ENCODE data around the gene IL1B. TPM values are rescaled to one million over a fixed set of nuclear protein-coding genes. Genes with fewer than 3 reads are reported as not detected.

Gene IL1B
- total RNA-seq, 2 experiments from 2014 or later = 3.8 to 5.6 TPM

- TF ChIP-seq CTCF (IDR thresholded peaks at IDR 0.05) = no peak
- Histone ChIP-seq H3K27me3 (ENCODE audit: control insufficient read depth in 1 of 2, insufficient read depth in 2 of 2, low read length in 2 of 2) (no peaks in the 10 kb centered on the region), H3K4me1 (ENCODE audit: insufficient read depth, low read length) (peaks cover 2% of the 10 kb centered on the region), H3K4me3 (ENCODE audit: low read length) (no peak overlapping the region), H3K27ac (ENCODE audit: low read depth in 1 of 2, low read length in 2 of 2) (no peak overlapping the region), H3K36me3 (ENCODE audit: insufficient read depth, low read length) (no peaks in the 10 kb centered on the region), H3K9me3 (ENCODE audit: control insufficient read depth in 1 of 2, insufficient read depth in 1 of 2, low read length in 2 of 2) (no peaks in the 10 kb centered on the region)
- H3K27ac Mint-ChIP-seq = no peak overlapping the region
- intact Hi-C loops (cut with DNase I, micrococcal nuclease) = no loop called here
- peaks cover 9% of the 10 kb centered on the region for H3K27me3 Mint-ChIP-seq
- ChIA-PET CTCF (no interaction called here), POLR2A (no interaction called here)
- no peaks in the 10 kb centered on the region for H3K9me3 Mint-ChIP-seq
- ATAC-seq (ENCODE audit: poor library complexity) (no peak), DNase-seq (no peak)
- no peaks in the 10 kb centered on the region for H3K36me3 Mint-ChIP-seq (ENCODE audit: low read depth)
- H3K4me1 Mint-ChIP-seq (ENCODE audit: low read depth) = no peaks in the 10 kb centered on the region
- no peak overlapping the region for H3K4me3 Mint-ChIP-seq
These were observed 40.8 kb upstream of the IL1B start for GRCh38 chr2:112877423-112877822.

- H3K4me1 Mint-ChIP-seq (ENCODE audit: low read depth) = no peaks in the 10 kb centered on the region
- H3K27ac ChIP-seq (ENCODE audit: low read depth in 1 of 2, low read length in 2 of 2) = no peak overlapping the region
- DNase-seq = no peak
- intact Hi-C loops (cut with DNase I, micrococcal nuclease) = no loop called here
- H3K4me1 ChIP-seq (ENCODE audit: insufficient read depth, low read length) = peaks cover 2% of the 10 kb centered on the region
- H3K4me3 ChIP-seq (ENCODE audit: low read length) = no peak overlapping the region
- no peak overlapping the region for H3K4me3 Mint-ChIP-seq
- H3K27me3 Mint-ChIP-seq = peaks cover 9% of the 10 kb centered on the region
- H3K9me3 ChIP-seq (ENCODE audit: control insufficient read depth in 1 of 2, insufficient read depth in 1 of 2, low read length in 2 of 2) = no peaks in the 10 kb centered on the region
- no peaks in the 10 kb centered on the region for H3K9me3 Mint-ChIP-seq
- peaks cover 0 to 1% of the 10 kb centered on the region in 2 experiments for H3K27me3 ChIP-seq (ENCODE audit: control insufficient read depth in 1 of 2, insufficient read depth in 2 of 2, low read length in 2 of 2)
- POLR2A ChIA-PET = no interaction called here
- ATAC-seq (ENCODE audit: poor library complexity) = no peak
- CTCF ChIA-PET = no interaction called here
- H3K36me3 Mint-ChIP-seq (ENCODE audit: low read depth) = no peaks in the 10 kb centered on the region
- TF ChIP-seq CTCF (IDR thresholded peaks at IDR 0.05) = no peak
- H3K27ac Mint-ChIP-seq = no peak overlapping the region
- H3K36me3 ChIP-seq (ENCODE audit: insufficient read depth, low read length) = no peaks in the 10 kb centered on the region
These were observed 40.4 kb upstream of the IL1B start for GRCh38 chr2:112876971-112877361.

- DNase-seq (no peak), ATAC-seq (ENCODE audit: poor library complexity) (no peak)
- Histone ChIP-seq H3K4me1 (ENCODE audit: insufficient read depth, low read length) (peaks cover 2% of the 10 kb centered on the region), H3K27me3 (ENCODE audit: control insufficient read depth in 1 of 2, insufficient read depth in 2 of 2, low read length in 2 of 2) (peaks cover 0 to 3% of the 10 kb centered on the region in 2 experiments), H3K36me3 (ENCODE audit: insufficient read depth, low read length) (no peaks in the 10 kb centered on the region), H3K4me3 (ENCODE audit: low read length) (no peak overlapping the region), H3K9me3 (ENCODE audit: control insufficient read depth in 1 of 2, insufficient read depth in 1 of 2, low read length in 2 of 2) (no peaks in the 10 kb centered on the region), H3K27ac (ENCODE audit: low read depth in 1 of 2, low read length in 2 of 2) (no peak overlapping the region)
- CTCF ChIA-PET = no interaction called here
- H3K4me1 Mint-ChIP-seq (ENCODE audit: low read depth) = no peaks in the 10 kb centered on the region
- peaks cover 9% of the 10 kb centered on the region for H3K27me3 Mint-ChIP-seq
- no peak overlapping the region for H3K27ac Mint-ChIP-seq
- intact Hi-C loops (cut with DNase I, micrococcal nuclease) = no loop called here
- no peak overlapping the region for H3K4me3 Mint-ChIP-seq
- POLR2A ChIA-PET = no interaction called here
- no peak for TF ChIP-seq CTCF (IDR thresholded peaks at IDR 0.05)
- H3K36me3 Mint-ChIP-seq (ENCODE audit: low read depth) = no peaks in the 10 kb centered on the region
- no peaks in the 10 kb centered on the region for H3K9me3 Mint-ChIP-seq
These were observed 39.8 kb upstream of the IL1B start for GRCh38 chr2:112876257-112876970.
